Cardiac septum (tissue), 1 donor: ENCODE data around the gene STAU1. TPM values are rescaled to one million over a fixed set of nuclear protein-coding genes. Genes with fewer than 3 reads are reported as not detected.
"Not testable (repeated sequence)": the region's sequence is repeated elsewhere in the genome, so short reads cannot be mapped to it uniquely, and the experiment has no call there.

ENCODE experiments used
- DNase-seq: peaks from one replicate; pipeline ENCODE4 v3.0.0-alpha.2; 2020; ENCODE audit warnings: low spot score
- intact Hi-C: fragments of 100-400 bp; cut with DNase I; formaldehyde crosslinking; loops from one replicate; pipeline ENCODE4 v1.14.0; 2022
- total RNA-seq: library from RNA; stranded (reverse); fragmentation: NEBNext Ultra II Directional; extraction: Animal tissue kit (Norgen Biotek cat#: 25700); gene quantifications from one replicate; pipeline ENCODE4 v1.2.1, GENCODE V29; 2021
- donor health status: DM: no; HTN: no; CAD: no.

Gene STAU1
- total RNA-seq, 1 donor from 2014 or later = 80.8 TPM

GRCh38 chr20:49169547-49169946, 18.6 kb downstream of the STAU1 start:
- intact Hi-C loops = no loop called here

GRCh38 chr20:49168864-49169263, 19.3 kb downstream of the STAU1 start:
- intact Hi-C loops, DNase-seq: not testable (repeated sequence)

More at GRCh38 chr20:49169547-49169946, 18.6 kb downstream of the STAU1 start:
- no peak for DNase-seq

- no peak for DNase-seq
- intact Hi-C loops = no loop called here
Observed at GRCh38 chr20:49167811-49168507, 20.2 kb downstream of the STAU1 start.

- no peak for DNase-seq
- intact Hi-C loops = no loop called here
Observed at GRCh38 chr20:49166534-49167449, 21.3 kb downstream of the STAU1 start.

- no peak for DNase-seq
- intact Hi-C loops = no loop called here
Observed at GRCh38 chr20:49165611-49166010, 22.5 kb downstream of the STAU1 start.

- intact Hi-C loops = no loop called here
- DNase-seq = no peak
Observed at GRCh38 chr20:49163696-49164095, 24.4 kb downstream of the STAU1 start.

GRCh38 chr20:49161428-49162152, 26.5 kb downstream of the STAU1 start:
- intact Hi-C loops = no loop called here
- no peak for DNase-seq

- DNase-seq = no peak
- intact Hi-C loops = no loop called here
Observed at GRCh38 chr20:49160057-49160929, 27.8 kb downstream of the STAU1 start.

GRCh38 chr20:49157146-49157545, 31.0 kb downstream of the STAU1 start:
- intact Hi-C loops = no loop called here

GRCh38 chr20:49156481-49156880, 31.7 kb downstream of the STAU1 start:
- intact Hi-C loops = no loop called here
- DNase-seq = no peak

More at GRCh38 chr20:49157146-49157545, 31.0 kb downstream of the STAU1 start:
- DNase-seq = no peak

- no peak for DNase-seq
- intact Hi-C loops = no loop called here
Observed at GRCh38 chr20:49151436-49151835, 36.7 kb downstream of the STAU1 start.

- intact Hi-C loops = no loop called here
- DNase-seq = no peak
Observed at GRCh38 chr20:49149281-49150045, 38.7 kb downstream of the STAU1 start.

- intact Hi-C loops = no loop called here
- no peak for DNase-seq
Observed at GRCh38 chr20:49148601-49149000, 39.5 kb downstream of the STAU1 start.

GRCh38 chr20:49147296-49147695, 40.8 kb downstream of the STAU1 start:
- intact Hi-C loops = no loop called here
- no peak for DNase-seq

- no peak for DNase-seq
- intact Hi-C loops = no loop called here
Observed at GRCh38 chr20:49146442-49147225, 41.5 kb downstream of the STAU1 start.

GRCh38 chr20:49140834-49141233, 47.3 kb downstream of the STAU1 start:
- intact Hi-C loops = no loop called here
- no peak for DNase-seq

GRCh38 chr20:49140411-49140810, 47.7 kb downstream of the STAU1 start:
- intact Hi-C loops = no loop called here
- no peak for DNase-seq

GRCh38 chr20:49138431-49138830, 49.7 kb downstream of the STAU1 start:
- intact Hi-C loops = loop anchor here (10.0 kb wide), 1 partner anchor 46 kb away; the partner anchor contains the start of gene STAU1

More at GRCh38 chr20:49138431-49138830, 49.7 kb downstream of the STAU1 start:
- no peak for DNase-seq
